Embryonic facial prominence (tissue), 1 donor: Measurements from ENCODE around the gene DUT.
A peak's percentile ranks its signal among the peaks of the same experiment; 100 is the strongest.

ENCODE experiments used
- DNase-seq: peaks from one replicate; pipeline ENCODE4 v3.0.0-alpha.2; 2016; ENCODE audit errors: extremely low spot score

Gene DUT

DNA sequence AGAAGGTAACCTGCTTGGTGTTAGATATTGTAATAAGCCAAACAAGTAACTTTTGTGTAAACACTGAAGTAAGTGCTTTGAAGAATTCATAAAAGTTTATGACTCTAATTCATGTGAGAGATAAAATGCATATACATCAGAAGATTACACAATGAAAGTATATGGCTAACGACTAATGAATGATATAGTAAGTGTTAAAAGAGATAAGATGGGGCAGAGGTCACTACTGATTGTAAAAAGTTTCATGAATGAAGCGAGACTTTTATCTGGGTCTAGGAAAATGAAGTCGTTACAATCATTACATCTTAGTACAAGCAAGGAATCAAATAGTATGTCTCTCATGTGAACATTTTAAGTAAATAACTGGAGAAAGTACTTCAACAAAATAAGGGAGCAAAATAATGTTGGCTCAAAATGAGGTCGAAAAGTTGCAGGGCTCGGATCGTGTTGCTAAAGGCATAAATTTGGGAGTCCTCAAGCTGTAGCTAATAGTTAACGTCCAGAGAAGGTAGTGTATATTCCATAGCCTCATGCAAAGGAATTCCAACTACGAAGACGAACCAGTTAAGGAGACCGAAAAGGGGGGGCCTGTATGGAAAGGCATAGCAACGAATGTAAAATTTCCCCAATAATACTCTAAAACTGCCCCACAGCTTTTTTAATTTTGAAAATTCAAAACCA, 984 bp upstream of the DUT start:
- DNase-seq, result no peak

DNA sequence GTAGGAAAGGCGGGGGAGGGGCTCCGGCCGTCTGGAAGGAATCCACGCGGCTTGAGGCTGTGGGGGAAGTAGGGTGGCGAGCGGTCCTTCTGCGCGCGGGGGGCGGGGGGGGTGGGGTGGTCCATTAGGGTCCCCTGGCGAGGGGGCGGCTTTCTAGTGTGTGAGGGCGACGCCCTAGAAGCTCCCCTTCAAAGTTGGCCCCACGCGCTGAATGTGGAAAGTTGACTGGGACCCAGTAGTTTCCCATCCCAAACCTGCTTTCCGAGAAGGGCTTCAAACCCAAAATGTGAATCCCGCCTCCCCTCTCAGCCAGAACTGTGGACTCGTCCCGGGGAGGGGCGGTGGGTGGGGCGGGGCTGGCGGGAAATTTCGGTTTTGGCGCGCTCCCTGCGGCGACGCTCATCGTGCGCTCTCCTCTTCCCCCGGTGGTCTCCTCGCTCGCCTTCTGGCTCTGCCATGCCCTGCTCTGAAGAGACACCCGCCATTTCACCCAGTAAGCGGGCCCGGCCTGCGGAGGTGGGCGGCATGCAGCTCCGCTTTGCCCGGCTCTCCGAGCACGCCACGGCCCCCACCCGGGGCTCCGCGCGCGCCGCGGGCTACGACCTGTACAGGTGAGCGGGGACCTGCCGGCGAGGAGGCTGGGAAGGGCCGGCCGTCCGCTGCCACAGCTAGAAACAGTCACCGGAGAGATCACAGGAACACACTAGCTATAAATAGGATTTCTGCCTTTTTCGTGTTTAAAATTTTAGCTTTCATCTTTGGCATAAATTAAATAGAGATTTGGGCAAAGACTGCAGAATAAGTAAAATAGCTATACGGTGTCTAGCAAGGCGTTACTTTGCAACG, 790 bp downstream of the DUT start:
- peak; percentile 47 for DNase-seq

DNA sequence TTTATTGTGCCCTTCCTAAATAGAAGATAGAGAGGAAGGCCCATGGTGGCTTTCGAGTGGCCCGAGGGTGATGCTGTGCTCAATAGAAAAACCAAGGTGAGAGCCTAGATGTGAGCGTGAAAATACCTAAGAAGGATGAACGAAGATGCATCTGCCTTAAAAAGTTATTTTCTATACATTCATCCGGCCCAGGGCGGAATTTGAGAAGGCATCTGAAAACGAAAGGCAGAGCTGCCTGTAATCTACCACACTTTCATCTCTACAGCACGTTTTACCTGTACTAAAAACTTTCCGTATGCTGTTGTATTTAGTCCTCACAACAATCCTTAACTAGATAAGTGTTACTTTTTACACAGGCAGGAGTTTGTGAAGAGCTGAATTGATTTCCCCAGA, 1.4 kb downstream of the DUT start:
- no peak for DNase-seq

DNA sequence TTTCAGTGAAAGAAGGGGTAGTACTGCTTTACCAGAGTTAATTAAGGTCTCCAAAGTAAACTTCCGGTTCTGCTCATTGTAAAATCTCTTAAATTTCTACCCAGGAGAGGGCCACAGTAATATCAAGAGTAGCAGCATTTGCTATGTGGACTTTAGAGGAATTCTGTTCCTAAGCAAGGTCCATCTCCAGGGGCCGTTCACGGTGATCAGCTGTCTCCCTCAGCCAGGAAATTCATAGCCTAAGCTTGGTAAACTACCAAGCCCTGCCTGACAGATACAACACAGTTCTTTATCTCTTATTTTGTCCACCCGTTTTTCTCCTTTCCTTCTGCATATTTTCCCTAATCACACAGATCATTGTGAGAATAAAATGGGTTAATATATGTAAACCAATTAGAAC, 2.3 kb downstream of the DUT start:
- DNase-seq, result no peak

DNA sequence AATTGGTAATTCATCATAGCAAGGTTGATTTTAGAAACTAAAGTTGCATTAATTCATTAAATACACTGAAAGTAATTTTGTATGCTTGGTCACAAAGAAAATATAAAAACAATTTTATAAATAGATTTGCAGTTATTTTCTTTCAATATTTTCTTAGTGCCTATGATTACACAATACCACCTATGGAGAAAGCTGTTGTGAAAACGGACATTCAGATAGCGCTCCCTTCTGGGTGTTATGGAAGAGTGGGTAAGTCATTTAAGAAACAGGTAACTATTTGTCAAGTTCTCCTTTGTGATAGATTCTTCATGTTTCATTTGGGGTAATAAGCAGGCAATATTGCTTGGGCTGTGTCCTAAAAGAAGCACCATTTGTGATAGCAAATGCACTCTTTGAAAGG, 3.0 kb downstream of the DUT start:
- DNase-seq, result no peak

DNA sequence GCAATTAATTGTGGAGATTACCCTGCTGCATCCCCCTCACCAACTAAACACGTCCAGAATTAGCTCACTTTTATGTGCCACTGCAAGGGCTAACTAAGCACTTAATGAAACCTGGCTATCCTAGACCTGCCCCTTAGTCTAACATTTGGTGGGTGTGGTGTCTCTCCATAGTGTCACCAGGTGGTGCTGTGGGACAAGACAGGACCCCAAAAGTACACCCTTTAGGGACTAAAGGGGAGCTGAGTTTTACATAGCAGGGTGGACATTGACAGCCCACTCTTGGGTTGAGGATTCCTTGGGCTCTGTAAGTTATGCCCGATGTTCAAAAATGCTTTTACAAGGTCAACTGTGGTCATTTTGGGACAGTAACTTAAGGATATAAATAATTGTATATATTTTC, 5.7 kb downstream of the DUT start:
- no peak for DNase-seq

DNA sequence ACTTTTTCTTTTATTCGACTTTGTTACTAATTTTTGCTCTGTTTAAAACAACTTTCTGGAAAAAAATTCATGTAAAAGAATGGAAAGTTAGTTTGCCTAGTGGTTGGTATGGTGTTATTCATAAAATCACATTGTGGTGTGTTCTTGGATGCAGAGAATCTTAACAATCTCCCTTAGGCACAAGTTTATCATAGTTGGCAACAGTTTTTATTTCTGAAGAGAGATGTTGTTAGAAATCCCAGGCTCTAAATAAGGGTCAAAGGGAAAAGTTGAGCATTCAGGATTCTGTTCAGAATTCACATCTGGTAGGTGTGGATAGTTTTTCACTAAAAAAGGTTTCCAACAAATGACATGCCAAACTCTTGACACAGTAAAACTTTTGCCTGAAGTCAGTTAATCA, 6.4 kb downstream of the DUT start:
- DNase-seq, result no peak

DNA sequence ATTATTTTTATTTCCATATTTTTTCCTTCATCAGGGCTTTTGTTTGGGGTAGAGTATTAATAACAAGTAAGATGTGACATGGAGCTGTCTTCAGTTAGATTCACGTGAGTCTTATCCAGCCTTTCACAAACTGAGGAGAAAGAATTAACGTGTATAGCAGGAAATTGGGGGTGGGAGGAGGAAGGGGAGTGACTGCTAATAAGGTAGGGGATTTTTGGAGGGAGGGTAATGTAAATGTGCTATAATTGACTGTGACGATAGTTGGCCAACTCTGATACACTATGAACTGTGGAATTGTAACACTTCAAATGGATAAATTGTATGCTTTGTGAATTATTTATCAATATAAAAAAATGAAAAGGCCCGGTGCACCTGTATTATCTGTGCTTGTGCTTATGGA, 8.9 kb downstream of the DUT start:
- no peak for DNase-seq

DNA sequence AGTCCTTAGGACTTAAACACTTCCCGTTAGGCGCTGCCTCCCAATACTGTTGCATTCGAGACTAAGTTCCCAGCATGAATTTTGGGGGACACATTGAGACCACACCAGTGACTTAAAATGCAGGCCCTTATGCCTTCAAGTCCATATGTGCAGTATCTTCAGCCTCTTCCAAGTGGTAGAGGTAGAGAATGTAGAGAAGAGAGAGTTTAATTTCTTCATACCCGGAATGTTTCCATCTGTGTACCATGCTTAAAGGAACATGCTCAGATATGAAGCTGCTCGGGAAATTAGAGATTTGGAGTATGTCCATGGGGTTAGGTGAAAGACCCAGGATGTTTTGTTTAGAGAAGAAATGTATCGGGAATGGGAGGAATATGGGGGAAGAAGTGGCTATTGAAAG, 12.6 kb downstream of the DUT start:
- DNase-seq, result no peak

DNA sequence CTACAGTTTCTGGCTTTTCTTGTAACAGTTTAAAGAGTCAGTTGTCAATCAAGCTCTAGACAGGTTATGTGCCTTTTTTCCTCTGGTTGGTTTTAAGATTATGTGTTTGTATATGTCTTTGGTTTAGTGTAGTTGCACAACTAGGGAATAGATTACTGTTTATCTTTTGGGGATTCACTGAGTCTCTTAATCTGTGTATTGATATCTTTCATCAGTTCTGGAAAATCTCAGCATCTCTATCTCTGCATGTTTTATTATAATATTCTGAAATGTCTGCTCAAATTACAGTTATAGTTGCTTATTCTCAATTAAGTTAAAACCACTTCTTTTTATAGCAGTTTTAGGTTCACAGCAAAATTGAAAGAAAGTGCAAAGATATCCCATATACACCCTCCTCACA, 14.3 kb downstream of the DUT start:
- DNase-seq, result no peak

DNA sequence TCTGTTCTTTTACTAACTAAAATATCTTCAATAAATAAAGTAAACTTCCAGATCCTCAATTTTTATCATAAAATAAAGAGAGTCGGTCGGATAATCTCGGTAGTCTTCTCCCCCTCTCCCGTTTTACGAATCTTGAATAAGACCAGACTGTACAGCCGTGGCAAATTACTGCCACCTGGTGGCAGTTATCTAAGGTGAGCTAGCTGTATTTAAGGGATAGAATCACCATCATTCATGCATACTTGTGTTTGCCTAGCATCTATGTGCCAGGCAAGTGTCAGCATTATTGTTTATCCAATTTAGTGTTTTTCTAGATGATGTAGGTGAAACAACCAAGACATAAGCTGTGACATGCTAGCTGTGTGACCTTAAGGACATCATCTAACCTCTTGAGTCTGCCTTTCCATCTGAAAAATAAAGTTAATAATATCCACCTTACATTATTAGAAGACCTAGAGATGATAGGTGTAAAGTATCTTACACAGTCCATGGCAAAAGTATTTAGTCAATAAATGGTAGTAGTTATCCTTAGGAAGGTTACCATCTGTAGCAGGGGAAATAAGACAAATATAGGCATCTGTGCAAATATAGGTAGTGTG, 21.3 kb downstream of the DUT start:
- peak; percentile 48 for DNase-seq

DNA sequence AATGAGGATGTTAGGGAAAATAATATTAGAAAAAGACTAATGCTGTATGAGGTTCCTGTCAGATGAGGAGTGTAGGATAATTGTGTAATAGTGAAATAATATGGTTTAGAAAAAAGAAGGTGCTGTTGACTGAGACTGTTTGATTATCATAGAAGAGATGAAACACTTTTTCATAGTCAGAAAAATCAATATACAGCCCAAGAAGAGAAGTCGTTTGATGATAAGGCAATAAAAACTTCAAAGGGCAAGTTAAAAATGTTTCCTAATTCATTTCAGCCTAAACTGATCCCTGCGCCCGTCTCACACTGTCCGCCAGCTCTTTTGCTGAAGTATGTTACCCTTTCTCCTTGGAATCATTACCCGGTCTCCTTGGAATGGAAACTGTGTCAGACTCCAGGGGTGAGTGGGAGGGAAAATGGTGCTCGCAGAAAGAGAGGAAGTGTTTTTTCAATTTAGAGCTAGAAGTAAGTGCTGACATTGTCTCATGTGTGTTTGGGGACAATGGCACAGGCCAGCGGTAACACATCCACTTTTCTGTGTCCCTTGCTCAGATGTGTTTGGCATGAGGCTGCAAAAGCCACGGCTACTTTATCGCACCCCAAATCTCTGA, 23.6 kb downstream of the DUT start:
- no peak for DNase-seq

DNA sequence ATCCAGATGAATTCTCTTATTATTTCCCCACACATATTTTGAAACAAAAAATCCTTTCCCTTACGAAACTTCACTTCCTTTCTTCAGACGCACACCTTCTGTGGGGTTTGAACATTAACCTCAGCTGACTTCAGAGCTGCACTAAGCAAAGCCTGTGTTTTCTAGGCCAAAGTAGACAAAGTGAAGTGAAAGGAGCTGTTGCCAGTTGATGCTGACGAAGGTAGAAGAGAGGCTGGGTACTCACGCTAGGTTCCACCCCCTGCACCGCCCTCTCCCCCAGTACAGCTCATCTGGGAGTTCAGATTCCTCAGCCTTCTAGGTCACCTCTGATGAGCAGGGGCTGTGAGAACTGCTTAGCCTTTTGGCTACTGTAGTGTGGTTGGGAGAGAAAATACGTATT, 24.1 kb downstream of the DUT start:
- no peak for DNase-seq

DNA sequence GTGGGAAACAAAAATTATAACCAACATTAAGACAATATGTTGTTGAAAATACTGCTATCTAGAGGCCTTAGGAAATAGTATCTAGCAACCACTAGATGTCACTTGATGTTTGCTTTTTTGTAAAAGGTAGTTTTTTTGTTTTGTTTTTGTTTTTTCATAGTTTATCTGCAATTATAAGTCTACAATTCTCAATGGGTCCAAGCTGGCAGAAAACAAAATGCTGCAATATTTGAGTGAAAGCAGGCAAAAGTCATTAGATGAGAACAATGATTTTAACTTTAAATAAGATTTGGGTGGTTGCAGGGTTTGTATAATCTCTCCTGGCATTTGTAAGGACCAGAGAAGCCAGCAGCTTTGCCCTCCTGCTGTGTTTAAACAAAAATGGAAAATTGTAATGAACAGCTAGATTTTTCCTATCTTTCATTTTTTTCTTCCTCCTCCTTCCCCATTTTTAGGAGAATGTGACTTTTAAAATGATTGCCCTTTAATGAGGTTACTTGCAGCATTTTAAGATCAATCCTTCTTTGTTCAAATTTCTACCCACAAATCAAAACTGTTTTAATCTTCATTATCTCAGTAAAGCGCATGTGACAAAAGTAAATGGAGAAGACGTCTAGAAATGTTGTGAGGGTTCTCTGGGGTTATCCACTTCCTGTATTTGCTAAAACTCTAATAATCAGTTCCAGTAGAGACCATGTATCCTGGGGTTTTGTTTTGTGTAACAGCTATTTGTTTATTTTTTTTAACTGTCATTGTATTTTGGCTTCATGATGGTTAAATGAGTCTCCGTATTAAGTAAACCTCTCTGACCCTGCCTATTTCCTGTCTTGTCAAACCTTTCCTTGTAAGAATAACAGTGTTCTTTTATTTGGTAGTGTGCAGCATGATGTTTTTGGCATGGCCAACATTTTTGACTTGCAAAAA, 27.3 kb downstream of the DUT start:
- DNase-seq, result no peak

DNA sequence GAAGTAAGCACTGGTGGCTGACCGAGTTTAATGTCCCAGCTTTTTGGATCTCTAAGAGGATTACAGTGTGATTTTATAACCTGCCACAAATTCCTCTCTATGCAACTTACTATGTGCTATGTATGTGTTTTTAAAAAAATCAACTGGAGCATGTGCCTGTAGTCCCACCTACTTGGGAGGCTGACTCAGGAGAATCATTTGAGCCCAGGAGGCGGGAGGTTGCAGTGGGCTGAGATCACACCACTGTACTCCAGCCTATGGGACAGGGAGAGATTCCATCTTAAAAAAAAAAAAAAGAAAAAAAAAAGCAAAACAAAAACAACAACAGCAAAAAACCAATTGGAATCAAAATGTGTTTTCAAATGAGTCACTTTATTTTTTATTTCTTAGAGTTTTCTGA, 29.6 kb downstream of the DUT start:
- no peak for DNase-seq

DNA sequence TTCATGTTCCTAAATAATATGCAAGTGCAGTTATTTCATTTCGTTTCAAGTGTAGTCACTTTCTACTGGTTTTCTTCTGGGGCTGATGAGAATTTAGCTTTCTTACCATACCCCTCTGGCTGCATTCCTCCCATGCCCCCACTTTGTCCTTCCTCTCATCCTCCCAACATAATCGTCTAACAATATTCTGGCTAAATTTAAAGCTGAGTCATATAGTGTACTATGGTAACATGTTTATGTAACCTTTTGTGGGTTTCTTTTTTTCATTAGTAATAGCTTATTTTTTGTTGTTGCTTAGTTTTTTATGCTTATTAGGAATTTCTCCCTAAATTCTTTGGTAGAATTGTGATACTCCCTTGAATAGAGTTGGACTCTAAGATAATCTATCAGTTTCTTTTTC, 30.5 kb downstream of the DUT start:
- no peak for DNase-seq

DNA sequence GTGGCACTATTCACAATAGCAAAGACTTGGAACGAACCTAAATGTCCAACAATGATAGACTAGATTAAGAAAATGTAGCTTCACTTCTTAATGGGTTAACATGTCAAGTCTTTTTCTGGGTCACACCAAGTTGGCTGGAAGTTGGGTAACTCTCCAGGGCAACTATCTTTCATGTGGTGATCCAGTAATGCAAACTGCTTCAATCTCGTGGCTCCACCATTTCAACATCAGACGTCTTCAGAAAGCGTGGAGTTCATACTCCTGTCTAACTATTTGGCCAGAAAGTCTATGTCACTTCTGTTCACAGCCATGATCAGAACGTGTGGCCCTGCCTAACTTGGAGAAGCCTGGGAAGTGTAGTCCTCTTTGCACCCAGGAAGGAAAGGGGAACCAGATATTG, 32.2 kb downstream of the DUT start:
- no peak for DNase-seq

DNA sequence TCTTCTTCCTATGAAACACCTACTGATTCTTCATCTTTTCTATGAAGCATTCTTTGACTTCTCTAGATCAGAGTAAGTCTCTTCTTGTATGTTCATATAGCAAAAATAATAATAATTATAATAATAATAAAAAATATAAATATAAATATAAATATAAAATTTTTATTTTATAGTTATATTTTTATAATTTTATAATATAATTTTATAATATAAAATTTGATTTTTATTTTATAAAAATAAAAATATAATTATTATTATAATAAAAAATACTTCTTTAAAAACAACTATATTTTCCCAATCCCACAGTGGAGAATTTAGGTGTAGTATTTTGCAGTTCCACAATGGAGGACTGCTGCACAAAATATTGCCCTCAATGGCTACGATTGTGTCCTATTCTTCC, 34.3 kb downstream of the DUT start:
- no peak for DNase-seq

DNA sequence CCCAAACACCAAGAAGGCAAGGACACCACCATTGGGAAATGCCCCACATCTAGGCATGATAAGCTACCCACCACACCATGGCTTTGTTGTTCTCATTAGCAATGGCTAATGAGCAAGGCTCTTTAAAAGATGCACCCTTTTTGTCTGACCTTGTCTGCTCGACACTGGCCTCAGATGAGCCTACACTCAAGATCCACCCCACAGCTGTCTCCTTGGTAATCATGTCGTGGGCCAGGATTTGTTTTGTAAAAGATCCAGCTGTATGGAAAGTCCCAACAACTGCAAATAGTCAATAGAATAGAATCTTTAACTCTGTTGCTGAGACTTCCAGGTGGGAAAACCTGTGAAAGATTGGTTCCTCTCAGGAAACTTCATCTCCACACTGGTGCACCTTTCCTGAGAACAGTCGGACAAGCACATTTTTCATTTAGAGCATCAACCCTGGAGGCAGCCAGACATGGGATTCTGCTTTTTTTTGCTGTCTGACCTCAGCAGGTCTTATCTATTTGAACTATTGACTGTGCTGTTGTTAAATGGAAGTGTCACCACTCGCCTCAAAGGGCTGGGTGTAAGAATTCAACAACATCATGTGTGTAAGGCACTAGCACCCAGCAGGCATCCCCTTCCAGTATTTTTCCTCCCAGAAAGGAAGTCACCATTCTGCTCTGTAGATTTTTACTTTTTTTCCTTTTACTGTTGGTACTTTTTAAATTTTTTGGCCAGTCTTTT, 35.5 kb downstream of the DUT start:
- no peak for DNase-seq

DNA sequence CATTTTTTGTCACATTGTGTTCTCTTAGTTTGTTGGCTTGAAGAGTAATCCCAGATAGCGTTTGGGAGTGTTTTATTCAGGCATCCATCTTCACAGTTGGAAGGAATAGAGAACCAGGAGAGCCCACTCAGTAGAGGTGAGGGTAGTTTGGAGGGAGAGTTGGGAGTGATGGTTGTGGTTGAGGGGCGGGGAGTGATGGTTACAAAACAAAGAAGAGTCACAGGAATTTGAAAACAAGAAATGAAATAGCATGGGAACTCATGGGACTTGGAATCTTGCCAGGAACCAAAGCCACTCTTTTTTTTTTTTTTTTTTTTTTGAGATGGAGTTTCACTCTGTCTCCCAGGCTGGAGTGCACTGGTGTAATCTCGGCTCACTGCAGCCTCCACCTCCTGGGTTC, 36.3 kb downstream of the DUT start:
- no peak for DNase-seq

DNA sequence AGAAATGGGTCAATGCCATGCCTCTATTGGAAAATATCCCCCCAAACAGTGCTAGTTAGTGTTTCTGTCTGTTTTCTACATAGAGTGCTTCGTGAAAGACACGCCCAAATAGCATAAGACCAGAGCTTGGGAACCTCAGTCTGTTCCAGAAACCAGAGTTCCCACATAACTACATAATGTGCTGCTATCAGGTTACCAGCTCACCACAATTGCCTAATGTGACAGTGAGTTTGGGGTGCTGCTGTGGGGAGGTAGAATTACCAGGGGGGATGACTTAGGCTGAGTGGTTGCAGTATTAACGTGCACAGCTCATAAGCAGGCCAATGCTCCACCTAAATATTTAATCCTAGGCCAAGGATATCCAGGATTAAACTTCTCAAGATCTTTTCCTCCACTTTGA, 39.2 kb downstream of the DUT start:
- peak; percentile 35 for DNase-seq
